H1 (cell line): ENCODE results near the gene RAD51B. TPM values are rescaled to one million over a fixed set of nuclear protein-coding genes. Genes with fewer than 3 reads are reported as not detected.

ENCODE experiments used
- CHD2 ChIP-seq: IDR thresholded peaks from 2 replicates; pipeline ENCODE4 v1.6.1; 2012; ENCODE audit warnings: low read length, improper control_type of control experiment
- KDM4A ChIP-seq: IDR thresholded peaks from one replicate; pipeline ENCODE4 v1.7.1; 2012; ENCODE audit warnings: low read depth, mild to moderate bottlenecking, moderate library complexity, low read length, inconsistent platforms; ENCODE audit not compliant: severe bottlenecking
- NRF1 ChIP-seq: IDR thresholded peaks from 2 replicates; pipeline ENCODE4 v1.6.1; 2011; ENCODE audit warnings: mild to moderate bottlenecking, low read depth, low read length, improper control_type of control experiment
- RBBP5 ChIP-seq: IDR thresholded peaks from 2 replicates; pipeline ENCODE4 v1.7.1; 2012; ENCODE audit warnings: low read depth, mild to moderate bottlenecking, inconsistent platforms, low read length, moderate library complexity, borderline replicate concordance
- SP1 ChIP-seq: IDR thresholded peaks from 2 replicates; pipeline ENCODE4 v1.6.1; 2011; ENCODE audit warnings: low read depth, low read length
- TBP ChIP-seq: IDR thresholded peaks from 2 replicates; pipeline ENCODE4 v1.6.1; 2011; ENCODE audit warnings: low read depth, low read length, improper control_type of control experiment
- polyA plus RNA-seq, 7 experiments: library from polyadenylated mRNA; depleted of rRNA in 3 of 7; stranded (reverse) in 5 of 7; unstranded in 2 of 7; fragments of >200 nt in 5 of 7; fragments of 200-250 nt in 2 of 7; gene quantifications; 1 replicate in 5 of 7; 2 replicates in 1 of 7; 4 replicates in 1 of 7; pipeline versions ENCODE4 v1.2.1 to v1.2.3, GENCODE V29; 2011 to 2013; ENCODE audit warnings: missing spikeins in 2 of 7, mixed read lengths in 2 of 7
- total RNA-seq: library from RNA; stranded (reverse); fragmentation: NEBNext Ultra II Directional; extraction: Animal tissue kit (Norgen Biotek cat#: 25700); gene quantifications from 2 replicates; pipeline ENCODE4 v1.2.1, GENCODE V29; 2021

The RAD51B gene
- total and polyA plus RNA-seq, 2 of the 8 experiments (the other 6 are each of a cell fraction or from before 2014, with no cell fraction given): 3.9 to 14.9 TPM

DNA sequence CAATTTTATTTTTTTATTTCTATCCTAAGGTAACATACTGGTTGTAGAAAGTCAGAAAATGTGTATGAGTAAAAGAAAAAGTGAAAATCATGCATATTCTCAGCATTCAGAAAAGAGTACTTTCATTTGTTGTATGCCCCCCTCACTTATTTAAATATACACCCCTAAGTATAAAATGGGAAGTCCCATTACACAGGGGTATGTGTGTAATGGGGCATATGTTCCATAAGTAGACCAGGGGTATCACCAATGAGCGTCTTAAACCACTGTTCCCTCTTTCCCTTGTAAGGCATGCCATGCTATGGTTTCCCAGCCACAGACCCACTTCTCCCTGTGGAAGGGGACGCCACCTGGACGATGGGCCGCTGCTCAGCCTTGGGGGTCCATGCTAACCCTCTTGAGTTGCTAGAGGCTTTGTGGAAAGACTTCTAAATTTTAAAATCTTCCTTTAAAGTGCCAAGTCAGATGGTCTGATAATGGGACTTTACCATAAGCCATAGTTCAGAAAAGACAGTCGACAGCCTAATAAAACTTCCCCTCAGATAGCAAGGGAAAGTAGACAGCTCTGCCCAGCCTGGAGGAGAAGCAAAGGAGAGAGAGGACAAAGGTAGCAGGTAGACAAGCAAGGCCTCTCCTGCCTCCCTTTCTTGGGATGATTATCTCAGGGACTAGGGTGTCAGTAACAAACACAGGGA, 855.1 kb downstream of the RAD51B start (continued):
- TF ChIP-seq TBP (no peak), CHD2 (no peak), RBBP5 (no peak), SP1 (no peak), KDM4A (no peak), NRF1 (no peak)
